GM18511 (cell line): Measurements from ENCODE around the gene CXorf49B.
"Not testable (repeated sequence)": the region's sequence is repeated elsewhere in the genome, so short reads cannot be mapped to it uniquely, and the experiment has no call there.

ENCODE experiments used
- ATAC-seq: cut with Tn5 transposase; IDR thresholded peaks from one replicate; pipeline ENCODE4 v1.9.1; 2021; ENCODE audit warnings: mild to moderate bottlenecking, moderate library complexity; ENCODE audit not compliant: unreplicated experiment

CXorf49B gene

DNA sequence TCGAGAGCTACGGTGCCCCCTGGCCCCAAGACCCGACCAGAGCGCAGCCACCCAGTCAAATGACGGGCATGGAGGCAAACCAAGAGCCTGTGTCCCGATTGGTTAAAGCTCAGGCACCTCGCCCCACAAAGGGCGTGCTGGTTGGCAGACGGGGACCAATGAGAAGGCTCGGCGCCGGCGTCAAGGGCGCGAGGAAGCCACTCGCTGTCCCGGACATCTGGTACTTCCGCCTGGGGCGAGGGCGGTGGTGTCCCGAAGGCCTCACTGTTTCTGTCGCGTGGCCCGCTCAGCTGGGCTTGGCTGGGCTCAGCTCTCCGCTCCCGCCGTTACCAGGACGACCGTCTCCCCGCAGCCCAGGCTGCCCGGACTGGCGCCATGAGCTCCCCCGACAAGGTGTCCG is at the start of gene CXorf49B:
Gene CXorf49B, plus strand, starts transcription at position 301 of the 400 bp plus-strand sequence. Its CDS starts 75 bp downstream, at position 376.
- not testable (repeated sequence) for ATAC-seq

- ATAC-seq: not testable (repeated sequence)
Measured at GRCh38 chrX:71714064-71714463, 49.1 kb upstream of the CXorf49B start.

GRCh38 chrX:71715551-71715950 is 47.6 kb upstream of the CXorf49B start:
- not testable (repeated sequence) for ATAC-seq

DNA sequence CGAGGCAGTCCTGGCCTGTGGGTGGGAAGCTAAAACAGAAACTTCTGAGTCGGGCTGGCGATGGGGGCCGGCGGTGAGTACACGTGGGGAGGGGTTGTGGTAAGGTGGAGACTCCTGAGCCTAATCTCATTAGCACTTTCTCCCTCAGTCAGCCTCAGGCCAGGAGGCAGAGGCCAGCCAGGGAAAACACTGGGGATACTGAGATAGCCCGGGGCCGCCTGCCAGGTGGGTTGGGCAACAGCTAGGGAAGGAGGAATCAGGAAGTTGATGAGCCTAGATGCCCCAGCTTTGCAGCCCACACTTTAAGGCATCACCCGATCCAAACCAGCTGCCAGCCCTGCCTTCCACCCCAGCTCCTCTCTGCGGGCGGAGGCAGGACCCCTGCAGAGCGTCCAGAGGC is 46.8 kb upstream of the CXorf49B start:
- not testable (repeated sequence) for ATAC-seq

DNA sequence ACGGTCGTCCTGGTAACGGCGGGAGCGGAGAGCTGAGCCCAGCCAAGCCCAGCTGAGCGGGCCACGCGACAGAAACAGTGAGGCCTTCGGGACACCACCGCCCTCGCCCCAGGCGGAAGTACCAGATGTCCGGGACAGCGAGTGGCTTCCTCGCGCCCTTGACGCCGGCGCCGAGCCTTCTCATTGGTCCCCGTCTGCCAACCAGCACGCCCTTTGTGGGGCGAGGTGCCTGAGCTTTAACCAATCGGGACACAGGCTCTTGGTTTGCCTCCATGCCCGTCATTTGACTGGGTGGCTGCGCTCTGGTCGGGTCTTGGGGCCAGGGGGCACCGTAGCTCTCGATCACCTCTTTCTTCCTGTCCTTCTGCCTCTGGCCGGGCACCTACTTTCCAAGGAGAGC is 45.0 kb upstream of the CXorf49B start, which contains the start of gene CXorf49:
Gene CXorf49, minus strand, starts transcription at position 101 of the 400 bp plus-strand sequence. CDS start 134 bp downstream, outside the sequence.
- not testable (repeated sequence) for ATAC-seq

DNA sequence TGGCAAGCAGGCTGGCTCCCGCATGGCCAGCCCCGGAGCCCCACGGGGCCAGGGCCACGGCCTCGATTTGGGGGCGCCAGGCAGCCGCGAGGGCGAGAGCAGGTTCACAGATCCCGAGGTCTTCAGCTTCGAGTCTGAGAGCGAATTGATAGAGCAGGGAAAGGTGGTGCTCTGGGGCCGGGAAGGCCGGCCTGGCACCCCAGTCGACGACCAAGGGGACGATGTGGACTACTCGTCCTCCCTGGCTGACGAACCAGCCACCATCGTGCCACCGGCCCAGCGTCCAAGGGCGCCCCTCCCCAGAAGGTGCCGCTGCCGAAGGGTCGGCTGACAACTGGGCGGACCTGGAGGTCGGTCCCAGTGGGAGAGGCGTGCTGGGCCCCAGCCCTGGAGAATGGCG is 44.0 kb upstream of the CXorf49B start:
- not testable (repeated sequence) for ATAC-seq

GRCh38 chrX:71720289-71720886 is 42.8 kb upstream of the CXorf49B start:
- ATAC-seq: not testable (repeated sequence)

DNA sequence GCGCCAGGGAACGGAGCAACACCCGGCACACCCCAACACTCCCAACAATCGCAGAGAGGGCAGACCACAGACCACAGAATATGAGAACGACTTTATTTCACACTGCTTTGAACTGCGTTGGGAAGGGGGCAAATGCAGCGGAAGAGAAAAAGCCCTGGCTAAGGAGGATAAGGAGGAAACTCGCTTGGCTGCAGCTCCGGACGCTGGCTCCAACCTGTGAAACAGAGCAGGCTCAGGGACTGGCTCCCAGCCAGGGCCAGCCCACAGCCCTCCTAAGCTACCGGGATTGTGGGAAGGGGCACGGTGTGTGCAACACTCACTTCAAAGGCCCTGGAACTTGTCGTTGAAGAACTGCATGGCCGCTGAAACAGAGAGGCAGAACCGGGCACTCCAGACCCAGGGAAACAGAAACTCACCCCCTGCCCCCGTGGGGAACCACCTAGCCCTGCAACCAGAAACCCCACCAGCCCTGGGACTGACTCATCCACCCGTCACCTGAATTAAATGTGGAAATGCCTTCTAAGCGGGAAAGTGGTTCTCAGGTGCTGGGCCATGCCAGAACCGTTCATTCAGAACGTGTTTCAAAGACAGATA is 2.4 kb upstream of the CXorf49B start:
- ATAC-seq: not testable (repeated sequence)

- ATAC-seq: not testable (repeated sequence)
Measured at GRCh38 chrX:71764832-71765231, 1.7 kb downstream of the CXorf49B start.

DNA sequence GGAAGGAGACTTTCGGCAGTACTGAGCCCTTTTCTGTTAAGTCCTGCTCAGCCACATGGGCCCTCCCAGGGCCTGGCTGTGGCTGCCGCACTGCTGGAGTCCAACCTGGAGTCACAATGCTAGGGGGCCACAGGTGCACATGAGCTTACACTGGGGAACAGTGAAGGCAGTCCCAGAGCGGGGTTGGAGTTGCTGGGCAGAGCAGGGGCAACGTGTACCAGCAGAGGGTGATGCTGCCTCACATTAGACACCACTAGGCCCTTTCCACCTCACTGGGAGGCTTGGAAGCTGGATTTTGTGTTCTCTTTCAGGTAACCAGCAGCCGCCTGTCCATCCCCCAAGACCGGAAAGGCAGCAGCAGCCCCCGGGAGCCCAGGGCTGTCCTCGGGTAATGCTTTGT is 2.5 kb downstream of the CXorf49B start:
- not testable (repeated sequence) for ATAC-seq

- not testable (repeated sequence) for ATAC-seq
Measured at GRCh38 chrX:71767134-71767533, 4.0 kb downstream of the CXorf49B start.

- peak; percentile 69 for ATAC-seq
Measured at GRCh38 chrX:71778322-71778721, 15.2 kb downstream of the CXorf49B start.

DNA sequence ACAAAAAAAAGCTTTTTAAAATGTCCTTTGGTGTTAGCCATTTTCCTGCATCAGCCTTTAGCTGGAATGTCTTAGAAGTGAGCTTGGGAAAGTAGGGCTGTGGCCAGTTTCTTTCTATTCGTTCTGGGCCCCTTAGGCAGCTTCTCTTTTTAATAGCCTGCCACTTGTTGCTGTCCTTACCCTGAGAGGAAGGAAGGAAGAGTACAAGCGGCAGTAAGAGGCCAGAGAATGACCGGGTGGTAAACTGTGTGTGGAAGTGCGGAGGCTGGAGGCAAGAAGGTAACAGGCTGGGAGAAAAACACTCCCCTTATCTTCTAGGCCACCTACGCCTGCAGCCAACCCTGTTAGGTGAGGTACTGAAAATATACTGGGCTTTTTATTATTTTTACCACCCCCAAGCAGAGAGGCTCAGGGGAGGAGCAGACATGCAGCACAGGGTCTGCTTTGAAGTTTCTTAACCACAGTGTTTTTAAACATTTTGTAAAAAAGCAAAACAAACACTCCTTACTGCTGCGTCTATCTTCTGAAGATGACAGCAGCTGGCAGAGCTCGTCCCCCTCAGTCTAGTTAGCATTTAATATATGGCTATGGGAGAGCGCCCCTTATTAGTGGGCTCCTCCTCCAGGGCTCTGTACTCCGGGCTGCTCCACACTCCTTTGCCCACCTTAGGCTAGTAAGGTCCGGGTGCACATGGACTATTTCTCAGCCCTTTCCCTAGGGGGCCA is 19.2 kb downstream of the CXorf49B start:
- not testable (repeated sequence) for ATAC-seq

- ATAC-seq: not testable (repeated sequence)
Measured at GRCh38 chrX:71782950-71783299, 19.8 kb downstream of the CXorf49B start.

GRCh38 chrX:71783569-71784347 is 20.6 kb downstream of the CXorf49B start:
- peak; percentile 63 for ATAC-seq

DNA sequence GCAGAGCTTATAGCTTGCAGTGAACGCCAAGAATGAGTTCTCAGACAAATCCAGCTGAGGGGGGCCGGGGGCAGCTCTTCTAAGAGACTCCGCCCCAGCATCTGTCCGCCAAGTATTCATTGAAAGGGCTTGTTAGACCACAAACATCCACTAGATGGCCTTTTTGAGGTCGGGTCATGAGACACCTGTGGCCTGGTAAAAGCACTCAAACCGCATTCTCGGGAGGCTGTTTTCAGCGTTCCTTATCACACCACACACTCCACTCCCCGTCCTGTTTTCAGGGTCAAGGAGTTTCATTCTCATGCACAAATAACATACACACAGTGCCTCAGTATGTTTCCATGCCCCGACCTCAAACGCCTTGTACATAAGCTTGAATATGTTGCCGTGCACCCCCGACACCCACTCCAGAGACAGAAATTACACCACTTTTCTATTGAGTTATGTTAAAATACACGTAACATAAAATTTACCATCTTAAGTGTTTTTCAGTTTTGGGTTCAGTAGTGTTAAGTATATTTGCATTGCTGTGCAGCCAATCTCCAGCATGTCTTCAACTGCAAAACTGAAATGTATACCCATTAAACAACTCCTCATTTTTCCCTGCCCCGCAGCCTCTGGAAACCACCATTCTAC is 21.3 kb downstream of the CXorf49B start:
- peak; percentile 85 for ATAC-seq

DNA sequence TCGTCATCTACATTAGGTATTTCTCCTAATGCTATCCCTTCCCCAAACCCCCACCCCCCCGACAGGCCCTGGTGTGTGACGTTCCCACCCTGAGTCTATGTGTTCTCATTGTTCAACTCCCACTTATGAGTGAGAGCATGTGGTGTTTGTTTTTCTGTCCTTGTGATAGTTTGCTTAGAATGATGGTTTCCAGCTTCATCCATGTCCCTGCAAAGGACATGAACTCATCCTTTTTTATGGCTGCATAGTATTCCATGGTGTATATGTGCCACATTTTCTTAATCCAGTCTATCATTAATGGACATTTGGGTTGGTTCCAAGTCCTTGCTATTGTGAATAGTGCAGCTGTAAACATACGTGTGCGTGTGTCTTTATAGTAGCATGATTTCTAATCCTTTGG is 43.3 kb downstream of the CXorf49B start:
- not testable (repeated sequence) for ATAC-seq

DNA sequence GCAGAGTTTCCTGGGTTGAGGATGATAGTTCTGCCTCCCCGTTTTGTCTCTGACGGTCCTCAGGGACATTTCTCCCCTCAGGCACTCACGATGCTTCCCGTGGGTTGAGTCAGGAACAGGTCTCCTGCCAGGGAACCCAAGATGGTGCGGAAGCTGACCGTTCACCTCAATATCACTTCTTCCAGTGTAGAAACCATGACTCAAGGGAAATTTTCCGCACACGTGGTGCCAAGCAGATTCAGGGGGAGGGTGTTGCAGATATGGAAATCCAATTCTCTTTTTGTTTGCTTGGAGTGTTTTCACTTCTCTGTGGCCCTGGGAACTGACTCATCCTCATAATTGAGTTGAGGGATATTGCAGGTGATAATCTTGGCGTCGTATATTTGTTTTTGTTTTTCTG is 46.7 kb downstream of the CXorf49B start:
- no peak for ATAC-seq

DNA sequence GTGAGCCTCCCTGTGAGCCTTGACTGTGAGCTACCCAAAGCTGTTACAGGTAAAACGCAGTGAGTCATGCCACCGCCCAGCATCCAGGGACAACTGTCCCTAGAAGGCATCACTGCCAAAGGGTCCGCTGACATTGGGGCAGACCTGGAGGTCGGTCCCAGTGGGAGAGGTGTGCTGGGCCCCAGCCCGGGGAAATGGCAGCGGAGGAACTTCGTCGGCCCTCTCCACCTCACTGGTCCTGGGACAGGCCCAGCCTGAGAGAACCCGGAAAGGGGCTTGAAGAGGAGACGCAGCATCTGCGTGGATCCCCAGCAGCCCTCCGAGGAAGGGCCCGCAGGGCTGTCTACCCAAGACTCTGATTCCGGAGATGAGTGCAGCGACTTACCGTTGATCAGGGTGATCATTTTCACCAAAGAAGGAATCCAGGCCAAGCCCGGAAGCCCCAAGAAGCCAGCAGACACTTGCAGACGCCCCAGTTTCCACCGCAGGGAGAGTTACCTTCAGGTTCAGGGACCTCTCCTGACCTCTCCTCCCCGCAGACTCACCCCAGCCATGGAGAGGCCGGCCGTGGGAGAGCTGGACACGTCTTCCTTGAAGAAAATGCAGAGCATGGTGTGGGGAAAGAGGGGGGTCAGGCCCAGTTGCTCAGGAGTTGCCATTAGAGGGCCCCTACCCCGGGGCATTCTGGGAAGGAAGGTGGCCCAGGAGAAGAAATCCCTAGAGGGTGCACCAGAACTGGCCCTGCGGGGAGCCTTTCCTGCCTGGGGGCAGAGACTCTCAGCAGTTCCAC is 51.2 kb downstream of the CXorf49B start:
- no peak for ATAC-seq
